Right lobe of liver (tissue), 4 donors: Measurements from ENCODE around the gene USP53.

ENCODE experiments used
- POLR2A ChIP-seq: fragments of 450-650 bp; IDR thresholded peaks from one replicate; pipeline ENCODE4 v1.6.1; 2017; ENCODE audit warnings: antibody characterized with exemption, mild to moderate bottlenecking
- TF ChIP-seq, protein P1 (sequence below), 4 donors: fragments of 200-600 bp in 3 of 4; fragments of 450-650 bp in 1 of 4; IDR thresholded peaks; one replicate each; pipeline versions ENCODE4 v1.5.1 to v1.8.0; 2016 to 2022; ENCODE audit warnings: antibody characterized with exemption in 4 of 4, mild to moderate bottlenecking in 2 of 4
- donor health status: DM: no; HTN: no; CAD: no.
- donor health status: DM: no; HTN: no; CAD: no.
- donor health status: DM: no; HTN: yes; CAD: no.

DNA sequence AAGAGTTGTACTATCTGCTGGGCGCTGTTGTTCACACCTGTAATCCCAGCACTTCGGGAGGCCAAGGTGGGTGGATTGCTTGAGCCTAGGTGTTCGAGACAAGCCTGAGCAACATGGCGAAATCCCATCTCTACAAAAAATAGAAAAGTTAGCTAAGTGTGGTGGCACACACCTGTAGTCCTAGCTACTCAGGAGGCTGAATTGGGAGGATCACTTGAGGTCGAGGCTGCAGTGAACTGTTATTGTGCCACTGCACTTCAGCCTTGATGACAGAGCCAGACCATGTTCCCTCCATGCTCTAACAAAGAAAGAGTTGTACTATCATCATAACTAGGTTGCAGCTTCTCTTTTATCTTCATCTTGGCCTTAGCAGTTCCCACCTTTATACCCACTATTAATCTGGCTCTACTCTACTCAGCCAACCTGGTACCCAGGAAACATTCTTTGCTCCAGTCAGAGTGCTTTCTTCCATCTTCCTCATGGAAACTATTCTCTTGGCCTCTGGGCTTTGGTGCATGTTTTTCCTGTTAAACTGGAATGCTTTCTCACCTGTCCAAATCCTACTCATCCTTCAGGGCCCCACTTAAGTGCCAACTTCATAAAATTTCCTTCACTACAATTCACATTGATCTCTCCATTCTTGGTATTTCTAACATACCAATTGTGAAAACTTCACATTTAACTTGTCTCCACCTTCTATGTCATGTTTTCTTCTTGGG is 91.2 kb downstream of the USP53 start:
- TF ChIP-seq POLR2A = no peak
- TF ChIP-seq, protein P1, sequence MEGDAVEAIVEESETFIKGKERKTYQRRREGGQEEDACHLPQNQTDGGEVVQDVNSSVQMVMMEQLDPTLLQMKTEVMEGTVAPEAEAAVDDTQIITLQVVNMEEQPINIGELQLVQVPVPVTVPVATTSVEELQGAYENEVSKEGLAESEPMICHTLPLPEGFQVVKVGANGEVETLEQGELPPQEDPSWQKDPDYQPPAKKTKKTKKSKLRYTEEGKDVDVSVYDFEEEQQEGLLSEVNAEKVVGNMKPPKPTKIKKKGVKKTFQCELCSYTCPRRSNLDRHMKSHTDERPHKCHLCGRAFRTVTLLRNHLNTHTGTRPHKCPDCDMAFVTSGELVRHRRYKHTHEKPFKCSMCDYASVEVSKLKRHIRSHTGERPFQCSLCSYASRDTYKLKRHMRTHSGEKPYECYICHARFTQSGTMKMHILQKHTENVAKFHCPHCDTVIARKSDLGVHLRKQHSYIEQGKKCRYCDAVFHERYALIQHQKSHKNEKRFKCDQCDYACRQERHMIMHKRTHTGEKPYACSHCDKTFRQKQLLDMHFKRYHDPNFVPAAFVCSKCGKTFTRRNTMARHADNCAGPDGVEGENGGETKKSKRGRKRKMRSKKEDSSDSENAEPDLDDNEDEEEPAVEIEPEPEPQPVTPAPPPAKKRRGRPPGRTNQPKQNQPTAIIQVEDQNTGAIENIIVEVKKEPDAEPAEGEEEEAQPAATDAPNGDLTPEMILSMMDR (IDR thresholded peaks at IDR 0.05) = no peak
